ENCODE measurements around the gene GLUL. TPM values are rescaled to one million over a fixed set of nuclear protein-coding genes. Genes with fewer than 3 reads are reported as not detected.
"Not testable (repeated sequence)": the region's sequence is repeated elsewhere in the genome, so short reads cannot be mapped to it uniquely, and the experiment has no call there.

GLUL gene
- total and polyA plus RNA-seq, 4 donors: 306 to 1,177 (median 723) TPM

- TF ChIP-seq ZBTB33 (IDR thresholded peaks at IDR 0.05) (no peak), ATF3 (IDR thresholded peaks at IDR 0.05) (no peak), NR2F2 (IDR thresholded peaks at IDR 0.05) (no peak), JUND (IDR thresholded peaks at IDR 0.05) (no peak), MAX (IDR thresholded peaks at IDR 0.05) (no peak), HNF4A (conservative IDR thresholded peaks at IDR 0.05) (no peak), EGR1 (IDR thresholded peaks at IDR 0.05; ENCODE audit: low read depth in 2 of 2) (no peak)
These were observed 55.6 kb downstream of the GLUL start (continued) for GRCh38 chr1:182335771-182336566.

GRCh38 chr1:182333071-182333571, 58.5 kb downstream of the GLUL start:
- H3K9ac ChIP-seq (ENCODE audit: low read depth in 1 of 2, low read length in 2 of 2); H3K27me3 ChIP-seq (ENCODE audit: control insufficient read depth in 4 of 4, insufficient read depth in 4 of 4, low read length in 3 of 4); H3K27ac ChIP-seq (ENCODE audit: low read depth in 1 of 2, low read length in 2 of 2); DNase-seq (ENCODE audit: low spot score); H3K9me3 ChIP-seq (ENCODE audit: control insufficient read depth in 4 of 4, low read length in 3 of 4); H3K4me1 ChIP-seq (ENCODE audit: control insufficient read depth in 4 of 4, insufficient read depth in 4 of 4, low read length in 3 of 4); H3K36me3 ChIP-seq (ENCODE audit: control insufficient read depth in 4 of 4, insufficient read depth in 3 of 4, low read depth in 1 of 4, low read length in 3 of 4); H3K4me3 ChIP-seq (ENCODE audit: low read depth in 1 of 3, low read length in 3 of 3): not testable (repeated sequence)
- 98% methylated on average over 5 of the region's 5 CpGs for WGBS

GRCh38 chr1:182332261-182333060, 59.1 kb downstream of the GLUL start:
- WGBS: 82% methylated on average over 13 of the region's 13 CpGs
- H3K4me3 ChIP-seq (ENCODE audit: low read depth in 1 of 3, low read length in 3 of 3): no peak overlapping the region
- H3K27me3 ChIP-seq (ENCODE audit: control insufficient read depth in 4 of 4, insufficient read depth in 4 of 4, low read length in 3 of 4): no peaks in the 10 kb centered on the region
- H3K9ac ChIP-seq (ENCODE audit: low read depth in 1 of 2, low read length in 2 of 2): no peak overlapping the region
- no peaks in the 10 kb centered on the region for H3K4me1 ChIP-seq (ENCODE audit: control insufficient read depth in 4 of 4, insufficient read depth in 4 of 4, low read length in 3 of 4)
- H3K9me3 ChIP-seq (ENCODE audit: control insufficient read depth in 4 of 4, low read length in 3 of 4): no peaks in the 10 kb centered on the region
- H3K27ac ChIP-seq (ENCODE audit: low read depth in 1 of 2, low read length in 2 of 2): no peak overlapping the region
- no peaks in the 10 kb centered on the region for H3K36me3 ChIP-seq (ENCODE audit: control insufficient read depth in 4 of 4, insufficient read depth in 3 of 4, low read depth in 1 of 4, low read length in 3 of 4)
- DNase-seq (ENCODE audit: low spot score): no peak
- no peak for TF ChIP-seq HNF4A (conservative IDR thresholded peaks at IDR 0.05)

Other genes with a start within 250 kb of the GLUL start
- gene TEDDM1, start 8.9 kb upstream of the GLUL start, total RNA-seq: not detected
- under 1 TPM in 1 of 2 donors, not detected in 1; 0.08 TPM for gene TEDDM1, start 8.9 kb upstream of the GLUL start, polyA plus RNA-seq
- under 1 TPM in 1 of 2 donors, not detected in 1; 0.50 TPM for gene RGSL1, start 58.4 kb upstream of the GLUL start, total RNA-seq
- gene RGSL1, start 58.4 kb upstream of the GLUL start, polyA plus RNA-seq: under 1 TPM; 0.07 to 0.31 TPM
- gene RNASEL, start 197.5 kb upstream of the GLUL start, total RNA-seq: 1 to 10 TPM; 3.3 to 3.9 TPM
- 1 to 10 TPM; 1.3 to 1.4 TPM for gene RNASEL, start 197.5 kb upstream of the GLUL start, polyA plus RNA-seq
- 1 to 10 TPM in 1 of 2 donors, under 1 TPM in 1; 0.59 to 2.7 TPM for gene RGS16, start 212.6 kb upstream of the GLUL start, total RNA-seq
- gene RGS16, start 212.6 kb upstream of the GLUL start, polyA plus RNA-seq: 1 to 10 TPM in 1 of 2 donors, under 1 TPM in 1; 0.54 to 1.1 TPM

Data from liver (tissue), 9 donors.